Nephron progenitor cell (in vitro differentiated cells): Measurements from ENCODE around the gene PTHLH.

ENCODE experiments used
- DNase-seq: peaks from one replicate; pipeline ENCODE4 v3.0.0; 2021
- H3K27ac Mint-ChIP-seq: 2 replicates; pipeline ENCODE4 v1.8.0; 2021; ENCODE audit warnings: mild to moderate bottlenecking, moderate library complexity, mixed read lengths
- H3K27me3 Mint-ChIP-seq: 2 replicates; pipeline ENCODE4 v1.8.0; 2021; ENCODE audit warnings: mild to moderate bottlenecking, low read depth, mixed read lengths; ENCODE audit not compliant: poor library complexity
- H3K36me3 Mint-ChIP-seq: 2 replicates; pipeline ENCODE4 v1.8.0; 2021; ENCODE audit warnings: low read depth, mixed read lengths
- H3K4me1 Mint-ChIP-seq: 2 replicates; pipeline ENCODE4 v1.8.0; 2021; ENCODE audit warnings: mixed read lengths
- H3K4me3 Mint-ChIP-seq: 2 replicates; pipeline ENCODE4 v1.8.0; 2021; ENCODE audit warnings: mild to moderate bottlenecking, moderate library complexity, mixed read lengths
- H3K9me3 Mint-ChIP-seq: 2 replicates; pipeline ENCODE4 v1.8.0; 2021; ENCODE audit warnings: mild to moderate bottlenecking, moderate library complexity, mixed read lengths
- CTCF ChIP-seq: fragments of 200-600 bp; sonication (generic); IDR thresholded peaks from 2 replicates; pipeline ENCODE4 v1.5.0; 2021; ENCODE audit warnings: antibody characterized with exemption

Gene PTHLH

GRCh38 chr12:27972721-27973120 lies at the start of gene PTHLH:
PTHLH (minus strand) TSS chr12:27972733; CDS start chr12:27969494, 3,239 bp downstream.
- peaks cover 37% of the 10 kb centered on the region for H3K4me1 Mint-ChIP-seq
- peak within 1 kb of the TSS; percentile 60 for H3K4me3 Mint-ChIP-seq
- H3K36me3 Mint-ChIP-seq, result no peaks in the 10 kb centered on the region
- TF ChIP-seq CTCF, result no peak
- no peaks in the 10 kb centered on the region for H3K9me3 Mint-ChIP-seq
- peaks cover 97% of the 10 kb centered on the region for H3K27me3 Mint-ChIP-seq
- H3K27ac Mint-ChIP-seq, result no peak within 1 kb of the TSS
- no peak for DNase-seq

GRCh38 chr12:28021704-28022103 lies 49.2 kb upstream of the PTHLH start:
- peaks cover 3% of the 10 kb centered on the region for H3K27me3 Mint-ChIP-seq
- H3K4me3 Mint-ChIP-seq, result no peak overlapping the region
- no peak for TF ChIP-seq CTCF
- H3K4me1 Mint-ChIP-seq, result no peaks in the 10 kb centered on the region
- no peaks in the 10 kb centered on the region for H3K9me3 Mint-ChIP-seq
- no peaks in the 10 kb centered on the region for H3K36me3 Mint-ChIP-seq
- no peak overlapping the region for H3K27ac Mint-ChIP-seq
- no peak for DNase-seq

- H3K27ac Mint-ChIP-seq, result no peak overlapping the region
- TF ChIP-seq CTCF, result no peak
- H3K9me3 Mint-ChIP-seq, result no peaks in the 10 kb centered on the region
- H3K27me3 Mint-ChIP-seq, result peaks cover 9% of the 10 kb centered on the region
- no peak overlapping the region for H3K4me3 Mint-ChIP-seq
- no peak for DNase-seq
- H3K4me1 Mint-ChIP-seq, result no peaks in the 10 kb centered on the region
- no peaks in the 10 kb centered on the region for H3K36me3 Mint-ChIP-seq
Observed at GRCh38 chr12:28017873-28018255, 45.3 kb upstream of the PTHLH start.

- no peak for TF ChIP-seq CTCF
Observed at GRCh38 chr12:28017126-28017872, 44.8 kb upstream of the PTHLH start.

GRCh38 chr12:28015165-28015564 lies 42.6 kb upstream of the PTHLH start:
- no peaks in the 10 kb centered on the region for H3K9me3 Mint-ChIP-seq
- H3K27me3 Mint-ChIP-seq, result peaks cover 11% of the 10 kb centered on the region
- no peak overlapping the region for H3K4me3 Mint-ChIP-seq
- no peak for TF ChIP-seq CTCF
- no peak overlapping the region for H3K27ac Mint-ChIP-seq
- no peaks in the 10 kb centered on the region for H3K4me1 Mint-ChIP-seq
- no peak for DNase-seq
- no peaks in the 10 kb centered on the region for H3K36me3 Mint-ChIP-seq

More at GRCh38 chr12:28017126-28017872, 44.8 kb upstream of the PTHLH start:
- H3K4me3 Mint-ChIP-seq, result no peak overlapping the region
- DNase-seq, result no peak
- no peak overlapping the region for H3K27ac Mint-ChIP-seq
- H3K27me3 Mint-ChIP-seq, result peaks cover 11% of the 10 kb centered on the region
- H3K9me3 Mint-ChIP-seq, result no peaks in the 10 kb centered on the region
- H3K4me1 Mint-ChIP-seq, result no peaks in the 10 kb centered on the region
- H3K36me3 Mint-ChIP-seq, result no peaks in the 10 kb centered on the region

GRCh38 chr12:28014196-28014595 lies 41.7 kb upstream of the PTHLH start:
- DNase-seq, result no peak
- Mint-ChIP-seq H3K27me3 (peaks cover 11% of the 10 kb centered on the region), H3K9me3 (no peaks in the 10 kb centered on the region), H3K4me1 (no peaks in the 10 kb centered on the region), H3K27ac (no peak overlapping the region), H3K4me3 (no peak overlapping the region), H3K36me3 (no peaks in the 10 kb centered on the region)
- no peak for TF ChIP-seq CTCF
